ENCODE data around the gene CACHD1.

DNA sequence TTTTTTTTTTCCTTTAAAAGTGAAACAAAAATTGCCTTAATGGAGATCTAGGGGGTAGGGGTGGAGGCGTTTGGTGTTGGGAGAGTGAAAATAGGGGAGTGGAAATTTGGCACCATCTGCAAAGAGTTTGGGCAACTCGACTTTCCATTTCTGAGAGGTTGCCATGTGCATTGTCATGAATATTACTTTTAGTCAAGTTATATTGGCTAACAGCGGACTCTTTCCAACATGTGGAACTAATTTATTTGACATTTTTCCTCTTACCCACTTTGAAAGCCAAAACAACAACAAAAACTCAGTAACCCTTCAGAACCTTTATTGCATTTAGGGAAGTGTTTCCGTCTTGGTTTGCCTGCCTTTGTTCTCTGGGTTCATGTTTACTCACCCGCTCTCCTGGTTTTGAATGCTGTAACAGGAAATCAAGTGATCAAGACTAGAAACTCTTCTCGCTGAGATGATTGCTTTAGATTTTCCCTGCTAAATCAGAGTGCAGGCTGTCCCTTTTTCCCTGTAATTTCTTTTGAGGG lies 70.4 kb downstream of the CACHD1 start:
- no peak for TF ChIP-seq POLR2A (IDR thresholded peaks at IDR 0.05; ENCODE audit: low read length)
- no peak for TF ChIP-seq GATA1 (IDR thresholded peaks at IDR 0.05; ENCODE audit: low read depth, low read length)

Measured in erythroblast (primary cell).